Activated naive CD8-positive, alpha-beta T cell treated with anti-CD3 and anti-CD28 coated beads, Interleukin-2, amount 10 ng/mL, durations not matched to agents 7 days and 5 days (primary cell): ENCODE measurements around the gene DMD. TPM values are rescaled to one million over a fixed set of nuclear protein-coding genes. Genes with fewer than 3 reads are reported as not detected.

ENCODE experiments used
- ATAC-seq: fragments of 150-1000 bp; cut with Tn5 transposase; one replicate; pipeline ENCODE4 v1.10.0; 2021; ENCODE audit warnings: low read depth, moderate library complexity
- POLR2A ChIA-PET: fragments of 350-600 bp; sonication (Branson Sonifier 250); formaldehyde crosslinking; loops from one replicate; lab custom pipeline; 2021; ENCODE audit warnings: antibody characterized with exemption; lab: Charles Lee
- DNase-seq: peaks from one replicate; pipeline ENCODE4 v3.0.0; 2021
- H3K27ac Mint-ChIP-seq: one replicate; pipeline ENCODE4 v1.8.0; 2022; ENCODE audit warnings: mild to moderate bottlenecking, mixed read lengths
- H3K27me3 Mint-ChIP-seq: one replicate; pipeline ENCODE4 v1.8.0; 2022; ENCODE audit warnings: mild to moderate bottlenecking, moderate library complexity, mixed read lengths
- H3K36me3 Mint-ChIP-seq: one replicate; pipeline ENCODE4 v1.8.0; 2021; ENCODE audit warnings: mild to moderate bottlenecking, mixed read lengths
- H3K4me1 Mint-ChIP-seq: one replicate; pipeline ENCODE4 v1.8.0; 2021; ENCODE audit warnings: mixed read lengths
- H3K4me3 Mint-ChIP-seq: one replicate; pipeline ENCODE4 v1.8.0; 2022; ENCODE audit warnings: mild to moderate bottlenecking, moderate library complexity, mixed read lengths
- H3K9me3 Mint-ChIP-seq: one replicate; pipeline ENCODE4 v1.8.0; 2021; ENCODE audit warnings: mixed read lengths
- total RNA-seq, 2 experiments: library from RNA; stranded (reverse); gene quantifications; one replicate each; pipeline ENCODE4 v1.2.3, GENCODE V29; 2021

DMD gene
- total RNA-seq, 2 experiments from 2014 or later = 0.17 TPM; not detected in 1

GRCh38 chrX:31540313-31540712, 1671.0 kb downstream of the DMD start:
- H3K27me3 Mint-ChIP-seq = no peaks in the 10 kb centered on the region
- no peak overlapping the region for H3K27ac Mint-ChIP-seq
- no peak overlapping the region for H3K4me3 Mint-ChIP-seq
- ATAC-seq = no peak
- H3K9me3 Mint-ChIP-seq = peaks cover 4% of the 10 kb centered on the region
- no peaks in the 10 kb centered on the region for H3K36me3 Mint-ChIP-seq
- POLR2A ChIA-PET = no interaction called here
- no peaks in the 10 kb centered on the region for H3K4me1 Mint-ChIP-seq
- DNase-seq = no peak

- no peak overlapping the region for H3K27ac Mint-ChIP-seq
- no peaks in the 10 kb centered on the region for H3K27me3 Mint-ChIP-seq
- no peaks in the 10 kb centered on the region for H3K4me1 Mint-ChIP-seq
- POLR2A ChIA-PET = no interaction called here
- H3K9me3 Mint-ChIP-seq = no peaks in the 10 kb centered on the region
- DNase-seq (no peak), ATAC-seq (no peak)
- H3K4me3 Mint-ChIP-seq = no peak overlapping the region
- H3K36me3 Mint-ChIP-seq = no peaks in the 10 kb centered on the region
These were observed 1683.8 kb downstream of the DMD start for GRCh38 chrX:31527455-31528126.

- POLR2A ChIA-PET = no interaction called here
- Mint-ChIP-seq H3K36me3 (no peaks in the 10 kb centered on the region), H3K27me3 (no peaks in the 10 kb centered on the region), H3K27ac (no peak overlapping the region), H3K4me1 (no peaks in the 10 kb centered on the region), H3K4me3 (no peak overlapping the region), H3K9me3 (no peaks in the 10 kb centered on the region)
- ATAC-seq (no peak), DNase-seq (no peak)
These were observed 1687.3 kb downstream of the DMD start for GRCh38 chrX:31523884-31524536.

GRCh38 chrX:31522760-31523159, 1688.6 kb downstream of the DMD start:
- POLR2A ChIA-PET = no interaction called here
- H3K4me3 Mint-ChIP-seq = no peak overlapping the region
- no peaks in the 10 kb centered on the region for H3K27me3 Mint-ChIP-seq
- H3K36me3 Mint-ChIP-seq = no peaks in the 10 kb centered on the region
- DNase-seq = no peak
- H3K27ac Mint-ChIP-seq = no peak overlapping the region
- H3K9me3 Mint-ChIP-seq = no peaks in the 10 kb centered on the region
- no peak for ATAC-seq
- H3K4me1 Mint-ChIP-seq = no peaks in the 10 kb centered on the region

- POLR2A ChIA-PET = no interaction called here
These were observed 1689.4 kb downstream of the DMD start for GRCh38 chrX:31521941-31522340.

GRCh38 chrX:31516527-31516926, 1694.8 kb downstream of the DMD start:
- Mint-ChIP-seq H3K36me3 (no peaks in the 10 kb centered on the region), H3K27ac (no peak overlapping the region), H3K9me3 (no peaks in the 10 kb centered on the region), H3K4me3 (no peak overlapping the region), H3K27me3 (no peaks in the 10 kb centered on the region), H3K4me1 (no peaks in the 10 kb centered on the region)
- no peak for DNase-seq
- no peak for ATAC-seq
- POLR2A ChIA-PET = no interaction called here

More at GRCh38 chrX:31521941-31522340, 1689.4 kb downstream of the DMD start:
- Mint-ChIP-seq H3K27ac (no peak overlapping the region), H3K9me3 (no peaks in the 10 kb centered on the region), H3K4me3 (no peak overlapping the region), H3K4me1 (no peaks in the 10 kb centered on the region), H3K27me3 (no peaks in the 10 kb centered on the region), H3K36me3 (no peaks in the 10 kb centered on the region)
- no peak for DNase-seq
- no peak for ATAC-seq

- Mint-ChIP-seq H3K27me3 (no peaks in the 10 kb centered on the region), H3K9me3 (no peaks in the 10 kb centered on the region), H3K4me1 (no peaks in the 10 kb centered on the region), H3K36me3 (no peaks in the 10 kb centered on the region), H3K4me3 (no peak overlapping the region), H3K27ac (no peak overlapping the region)
- no peak for ATAC-seq
- no peak for DNase-seq
- POLR2A ChIA-PET = no interaction called here
These were observed 1703.0 kb downstream of the DMD start for GRCh38 chrX:31508338-31508737.

- POLR2A ChIA-PET = no interaction called here
- H3K36me3 Mint-ChIP-seq = no peaks in the 10 kb centered on the region
- ATAC-seq (no peak), DNase-seq (no peak)
- H3K27me3 Mint-ChIP-seq = no peaks in the 10 kb centered on the region
- no peaks in the 10 kb centered on the region for H3K9me3 Mint-ChIP-seq
- no peaks in the 10 kb centered on the region for H3K4me1 Mint-ChIP-seq
- no peak overlapping the region for H3K27ac Mint-ChIP-seq
- H3K4me3 Mint-ChIP-seq = no peak overlapping the region
These were observed 1704.4 kb downstream of the DMD start for GRCh38 chrX:31506928-31507327.

GRCh38 chrX:31506360-31506759, 1705.0 kb downstream of the DMD start:
- no peaks in the 10 kb centered on the region for H3K27me3 Mint-ChIP-seq
- DNase-seq (no peak), ATAC-seq (no peak)
- H3K4me3 Mint-ChIP-seq = no peak overlapping the region
- H3K36me3 Mint-ChIP-seq = no peaks in the 10 kb centered on the region
- no peaks in the 10 kb centered on the region for H3K9me3 Mint-ChIP-seq
- no peaks in the 10 kb centered on the region for H3K4me1 Mint-ChIP-seq
- no peak overlapping the region for H3K27ac Mint-ChIP-seq
- POLR2A ChIA-PET = no interaction called here

GRCh38 chrX:31500921-31501320, 1710.4 kb downstream of the DMD start:
- DNase-seq = no peak
- H3K27ac Mint-ChIP-seq = no peak overlapping the region
- no peaks in the 10 kb centered on the region for H3K27me3 Mint-ChIP-seq
- H3K4me3 Mint-ChIP-seq = no peak overlapping the region
- ATAC-seq = no peak
- H3K36me3 Mint-ChIP-seq = no peaks in the 10 kb centered on the region
- H3K4me1 Mint-ChIP-seq = no peaks in the 10 kb centered on the region
- POLR2A ChIA-PET = no interaction called here
- H3K9me3 Mint-ChIP-seq = no peaks in the 10 kb centered on the region

- Mint-ChIP-seq H3K4me3 (no peak overlapping the region), H3K27me3 (no peaks in the 10 kb centered on the region), H3K27ac (no peak overlapping the region), H3K36me3 (no peaks in the 10 kb centered on the region), H3K9me3 (no peaks in the 10 kb centered on the region), H3K4me1 (no peaks in the 10 kb centered on the region)
- POLR2A ChIA-PET = no interaction called here
- ATAC-seq = no peak
- no peak for DNase-seq
These were observed 1712.2 kb downstream of the DMD start for GRCh38 chrX:31499109-31499508.

GRCh38 chrX:31497086-31497485, 1714.3 kb downstream of the DMD start:
- no peaks in the 10 kb centered on the region for H3K9me3 Mint-ChIP-seq
- DNase-seq (no peak), ATAC-seq (no peak)
- H3K27me3 Mint-ChIP-seq = no peaks in the 10 kb centered on the region
- no peak overlapping the region for H3K4me3 Mint-ChIP-seq
- H3K36me3 Mint-ChIP-seq = no peaks in the 10 kb centered on the region
- POLR2A ChIA-PET = no interaction called here
- no peaks in the 10 kb centered on the region for H3K4me1 Mint-ChIP-seq
- H3K27ac Mint-ChIP-seq = no peak overlapping the region

- Mint-ChIP-seq H3K27ac (no peak overlapping the region), H3K36me3 (no peaks in the 10 kb centered on the region), H3K4me3 (no peak overlapping the region), H3K27me3 (no peaks in the 10 kb centered on the region), H3K4me1 (no peaks in the 10 kb centered on the region), H3K9me3 (no peaks in the 10 kb centered on the region)
- ATAC-seq = no peak
- DNase-seq = no peak
- POLR2A ChIA-PET = no interaction called here
These were observed 1723.4 kb downstream of the DMD start for GRCh38 chrX:31487951-31488350.

GRCh38 chrX:31483336-31483735, 1728.0 kb downstream of the DMD start:
- Mint-ChIP-seq H3K9me3 (no peaks in the 10 kb centered on the region), H3K27ac (no peak overlapping the region), H3K36me3 (no peaks in the 10 kb centered on the region)

More at GRCh38 chrX:31483336-31483735, 1728.0 kb downstream of the DMD start:
- POLR2A ChIA-PET = no interaction called here
- Mint-ChIP-seq H3K4me3 (no peak overlapping the region), H3K27me3 (peaks cover 3% of the 10 kb centered on the region), H3K4me1 (no peaks in the 10 kb centered on the region)
- ATAC-seq = no peak
- no peak for DNase-seq
